Caco-2 (cell line): ENCODE data around the gene VAV2. TPM values are rescaled to one million over a fixed set of nuclear protein-coding genes. Genes with fewer than 3 reads are reported as not detected.
A peak's percentile ranks its signal among the peaks of the same experiment; 100 is the strongest.

Source experiments
- BruUV-seq: library from RNA; stranded (reverse); fragments of 400-500 nt; replicated peaks from 2 replicates; lab custom pipeline; 2021; lab: Mats Ljungman, UMichigan
- CTCF ChIA-PET: fragments of 300-600 bp; sonication (Branson Sonifier 250); formaldehyde crosslinking; loops from one replicate; lab custom pipeline; 2022; ENCODE audit warnings: antibody characterized with exemption; lab: Charles Lee
- POLR2A ChIA-PET: fragments of 300-600 bp; sonication (Branson Sonifier 250); formaldehyde crosslinking; loops from one replicate; lab custom pipeline; 2022; ENCODE audit warnings: antibody characterized with exemption; lab: Charles Lee
- DNase-seq, 2 experiments: peaks; one replicate each; pipeline versions ENCODE4 v3.0.0 to v3.0.0-alpha.2; 2020 to 2022
- H3K27me3 ChIP-seq: replicated peaks from 2 replicates; pipeline ENCODE4 v1.6.0; 2011; ENCODE audit warnings: low read length; ENCODE audit not compliant: control insufficient read depth, insufficient read depth
- H3K36me3 ChIP-seq: 2 replicates; pipeline ENCODE4 v1.5.1; 2011; ENCODE audit warnings: low read length; ENCODE audit not compliant: control insufficient read depth, insufficient read depth
- H3K4me1 ChIP-seq: fragments of 250-450 bp; sonication (Bioruptor Pico); 2 replicates; pipeline ENCODE4 v1.5.1; 2020; ENCODE audit warnings: mild to moderate bottlenecking
- H3K4me3 ChIP-seq: 2 replicates; pipeline ENCODE4 v1.5.1; 2011; ENCODE audit warnings: low read depth, mild to moderate bottlenecking, control low read depth, low read length
- H3K9me3 ChIP-seq: fragments of 250-450 bp; sonication (Bioruptor Pico); 2 replicates; pipeline ENCODE4 v1.5.1; 2020; ENCODE audit warnings: mild to moderate bottlenecking, moderate library complexity
- H3K27ac Mint-ChIP-seq: one replicate; pipeline ENCODE4 v1.8.0; 2022; ENCODE audit warnings: mixed read lengths; ENCODE audit not compliant: unreplicated experiment
- H3K27me3 Mint-ChIP-seq: one replicate; pipeline ENCODE4 v1.8.0; 2022; ENCODE audit warnings: mixed read lengths; ENCODE audit not compliant: insufficient read depth, unreplicated experiment
- H3K36me3 Mint-ChIP-seq: one replicate; pipeline ENCODE4 v1.8.0; 2022; ENCODE audit warnings: mild to moderate bottlenecking, mixed read lengths; ENCODE audit not compliant: insufficient read depth, unreplicated experiment
- H3K4me1 Mint-ChIP-seq: one replicate; pipeline ENCODE4 v1.8.0; 2022; ENCODE audit warnings: low read depth, mixed read lengths; ENCODE audit not compliant: unreplicated experiment
- H3K4me3 Mint-ChIP-seq: one replicate; pipeline ENCODE4 v1.8.0; 2022; ENCODE audit warnings: mild to moderate bottlenecking, moderate library complexity, mixed read lengths; ENCODE audit not compliant: unreplicated experiment
- H3K9me3 Mint-ChIP-seq: one replicate; pipeline ENCODE4 v1.8.0; 2022; ENCODE audit warnings: mixed read lengths; ENCODE audit not compliant: unreplicated experiment
- CTCF ChIP-seq, 2 experiments: fragments of 200-600 bp in 1 of 2; IDR thresholded peaks; 1 replicate in 1 of 2; 2 replicates in 1 of 2; pipeline versions ENCODE4 v1.5.1 to v1.8.0; 2011 to 2022; ENCODE audit warnings: antibody characterized with exemption in 1 of 2, control low read depth in 1 of 2, inconsistent platforms in 1 of 2, low read depth in 1 of 2, low read length in 1 of 2, mild to moderate bottlenecking in 1 of 2, moderate library complexity in 1 of 2; ENCODE audit not compliant: insufficient read depth in 1 of 2, severe bottlenecking in 1 of 2, unreplicated experiment in 1 of 2
- intact Hi-C: fragments of 100-400 bp; cut with micrococcal nuclease; formaldehyde crosslinking; loops from one replicate; pipeline ENCODE4 v1.10.0; 2022; ENCODE audit not compliant: unreplicated experiment
- total RNA-seq: library from RNA; stranded (reverse); gene quantifications from 2 replicates; pipeline ENCODE4 v1.2.3, GENCODE V29; 2022

The VAV2 gene
- total RNA-seq, 1 experiment from 2014 or later, result 55.3 TPM

- Mint-ChIP-seq H3K27me3 (no peaks in the 10 kb centered on the region), H3K4me1 (no peaks in the 10 kb centered on the region), H3K4me3 (peak within 1 kb of the TSS; percentile 75), H3K9me3 (no peaks in the 10 kb centered on the region), H3K27ac (peak within 1 kb of the TSS; percentile 35), H3K36me3 (peaks cover 28% of the 10 kb centered on the region)
- no peaks in the 10 kb centered on the region for H3K27me3 ChIP-seq
- no peaks in the 10 kb centered on the region for H3K9me3 ChIP-seq
- intact Hi-C loops, result loop anchor here (1.0 kb wide), 1 partner anchor 43 kb away; the partner anchor contains the start of gene BRD3
- peaks cover 1% of the 10 kb centered on the region; the same call in 1 of the 2 replicates for H3K36me3 ChIP-seq
- peak; percentile 95 to 99 for DNase-seq
- ChIA-PET CTCF (interaction anchor here (0.6 to 1.9 kb wide), 8 partner anchors 26 to 1082 kb away, joined by 3 to 13 read pairs (median 5); partner anchors contain the start of genes MED22 and RPL7A), POLR2A (interaction anchor here (0.6 to 1.1 kb wide), 6 partner anchors 10 to 566 kb away, joined by 3 to 6 read pairs (median 4); partner anchors contain the start of gene WDR5)
- no TSS peak for BruUV-seq
- peak within 1 kb of the TSS; percentile 87 for H3K4me3 ChIP-seq
- TF ChIP-seq CTCF (IDR thresholded peaks at IDR 0.05; ENCODE audit: insufficient read depth in 1 of 2, low read depth in 1 of 2, low read length in 1 of 2, severe bottlenecking in 1 of 2, unreplicated experiment in 1 of 2), result no peak
- 0 out of 2 replicates have a peak, but pooled peaks cover 4% of the 10 kb centered on the region for H3K4me1 ChIP-seq
These were observed 32.9 kb upstream of the VAV2 start, which contains the start of gene BRD3OS for GRCh38 chr9:134024828-134025605. BRD3OS (plus strand) TSS chr9:134025481; CDS start chr9:134026748, 1,267 bp downstream.

GRCh38 chr9:134024214-134024792 is 32.2 kb upstream of the VAV2 start:
- H3K9me3 ChIP-seq, result no peaks in the 10 kb centered on the region
- no TSS peak for BruUV-seq
- POLR2A ChIA-PET, result interaction anchor here (0.6 to 1.1 kb wide), 5 partner anchors 30 to 565 kb away, joined by 4 to 6 read pairs (median 5); partner anchors contain the start of gene WDR5
- H3K4me1 Mint-ChIP-seq, result no peaks in the 10 kb centered on the region
- H3K9me3 Mint-ChIP-seq, result no peaks in the 10 kb centered on the region
- 0 out of 2 replicates have a peak, but pooled peaks cover 4% of the 10 kb centered on the region for H3K4me1 ChIP-seq
- no peaks in the 10 kb centered on the region for H3K27me3 ChIP-seq
- H3K36me3 Mint-ChIP-seq, result peaks cover 24% of the 10 kb centered on the region
- no peak for TF ChIP-seq CTCF (IDR thresholded peaks at IDR 0.05; ENCODE audit: insufficient read depth in 1 of 2, low read depth in 1 of 2, low read length in 1 of 2, severe bottlenecking in 1 of 2, unreplicated experiment in 1 of 2)
- H3K4me3 ChIP-seq, result peak overlapping the region; percentile 25; the same call in 1 of the 2 replicates
- no peaks in the 10 kb centered on the region for H3K27me3 Mint-ChIP-seq
- no peak for DNase-seq
- H3K36me3 ChIP-seq, result peaks cover 1% of the 10 kb centered on the region; the same call in 1 of the 2 replicates
- H3K4me3 Mint-ChIP-seq, result peak overlapping the region; percentile 75
- peak overlapping the region; percentile 27 for H3K27ac Mint-ChIP-seq
- intact Hi-C loops, result no loop called here
- CTCF ChIA-PET, result interaction anchor here (0.6 to 1.9 kb wide), 5 partner anchors 25 to 676 kb away, joined by 3 to 13 read pairs (median 4); partner anchors contain the start of genes MED22 and RPL7A

- no peaks in the 10 kb centered on the region for H3K36me3 ChIP-seq
- no peaks in the 10 kb centered on the region for H3K9me3 Mint-ChIP-seq
- ChIA-PET POLR2A (interaction anchor here (0.7 kb wide), 1 partner anchor 10 kb away, joined by 3 read pairs; the partner anchor contains the start of gene BRD3OS), CTCF (no interaction called here)
- no peak overlapping the region for H3K4me3 ChIP-seq
- intact Hi-C loops, result no loop called here
- no peak for TF ChIP-seq CTCF (IDR thresholded peaks at IDR 0.05; ENCODE audit: insufficient read depth in 1 of 2, low read depth in 1 of 2, low read length in 1 of 2, severe bottlenecking in 1 of 2, unreplicated experiment in 1 of 2)
- no peak overlapping the region for H3K27ac Mint-ChIP-seq
- H3K4me1 Mint-ChIP-seq, result no peaks in the 10 kb centered on the region
- no peaks in the 10 kb centered on the region for H3K4me1 ChIP-seq
- no peaks in the 10 kb centered on the region for H3K36me3 Mint-ChIP-seq
- no TSS peak for BruUV-seq
- no peaks in the 10 kb centered on the region for H3K27me3 ChIP-seq
- H3K27me3 Mint-ChIP-seq, result no peaks in the 10 kb centered on the region
- peaks cover 20% of the 10 kb centered on the region; the same call in 1 of the 2 replicates for H3K9me3 ChIP-seq
- no peak for DNase-seq
- H3K4me3 Mint-ChIP-seq, result no peak overlapping the region
These were observed 22.8 kb upstream of the VAV2 start for GRCh38 chr9:134014946-134015345.
